Smooth muscle cell (in vitro differentiated cells): ENCODE measurements around the gene MEGF10. TPM values are rescaled to one million over a fixed set of nuclear protein-coding genes. Genes with fewer than 3 reads are reported as not detected.

ENCODE experiments used
- DNase-seq: peaks from one replicate; lab custom pipeline; 2025; ENCODE audit not compliant: unreplicated experiment; lab: John Stamatoyannopoulos, UW
- H2AFZ ChIP-seq: fragments of 200-600 bp; sonication (generic); 2 replicates; pipeline ENCODE4 v1.6.0; 2016; ENCODE audit warnings: antibody characterized with exemption, low read depth, mild to moderate bottlenecking
- H3F3A ChIP-seq: fragments of 200-600 bp; sonication (generic); 2 replicates; pipeline ENCODE4 v1.6.0; 2017; ENCODE audit warnings: antibody characterized with exemption, low read depth
- H3K27ac ChIP-seq: fragments of 200-600 bp; sonication (generic); 2 replicates; pipeline ENCODE4 v1.5.1; 2016; ENCODE audit warnings: low read depth, mild to moderate bottlenecking
- H3K27me3 ChIP-seq: fragments of 200-600 bp; sonication (generic); 2 replicates; pipeline ENCODE4 v1.6.1; 2016; ENCODE audit warnings: low read depth, mild to moderate bottlenecking
- H3K36me3 ChIP-seq: fragments of 200-600 bp; sonication (generic); 2 replicates; pipeline ENCODE4 v1.5.1; 2016; ENCODE audit warnings: low read depth
- H3K4me1 ChIP-seq: fragments of 200-600 bp; sonication (generic); 2 replicates; pipeline ENCODE4 v1.5.1; 2016; ENCODE audit warnings: low read depth
- H3K4me2 ChIP-seq: fragments of 200-600 bp; sonication (generic); 2 replicates; pipeline ENCODE4 v1.6.0; 2016; ENCODE audit warnings: mild to moderate bottlenecking
- H3K4me3 ChIP-seq: fragments of 200-600 bp; sonication (generic); 2 replicates; pipeline ENCODE4 v1.5.1; 2016; ENCODE audit warnings: mild to moderate bottlenecking
- H3K79me2 ChIP-seq: fragments of 200-600 bp; sonication (generic); 2 replicates; pipeline ENCODE4 v1.6.0; 2016; ENCODE audit warnings: low read depth, mild to moderate bottlenecking
- H3K9ac ChIP-seq: fragments of 200-600 bp; sonication (generic); 2 replicates; pipeline ENCODE4 v1.6.0; 2016; ENCODE audit warnings: low read depth
- H3K9me3 ChIP-seq: fragments of 200-600 bp; sonication (generic); replicated peaks from 2 replicates; pipeline ENCODE4 v1.5.1; 2016; ENCODE audit warnings: low read depth
- H4K20me1 ChIP-seq: fragments of 200-600 bp; sonication (generic); 2 replicates; pipeline ENCODE4 v1.6.0; 2016; ENCODE audit warnings: low read depth
- CTCF ChIP-seq: fragments of 200-600 bp; sonication (generic); IDR thresholded peaks from 2 replicates; pipeline ENCODE4 v1.5.1; 2017; ENCODE audit warnings: borderline replicate concordance, mild to moderate bottlenecking, antibody characterized with exemption; ENCODE audit not compliant: insufficient read depth, poor library complexity, severe bottlenecking
- WGBS: methylation state at CpG from one replicate; pipeline ENCODE4 v1.1.7; 2016; ENCODE audit warnings: low lambda C conversion rate; 5-methylcytosine and 5-hydroxymethylcytosine counted together
- polyA plus RNA-seq: library from polyadenylated mRNA; unstranded; fragments of >200 nt; fragmentation: Nextera tagmentation; extraction: Ambion mirVana; gene quantifications from 2 replicates; pipeline ENCODE4 v1.2.1, GENCODE V29; 2016
- total RNA-seq: library from RNA; depleted of rRNA; stranded (reverse); fragments of >200 nt; gene quantifications from 2 replicates; pipeline ENCODE4 v1.2.3, GENCODE V29; 2014

MEGF10 gene
- total and polyA plus RNA-seq, 2 experiments from 2014 or later, result 0.83 to 3.6 TPM

GRCh38 chr5:127386557-127386956 is 96.0 kb downstream of the MEGF10 start:
- no peaks in the 10 kb centered on the region for H3K9me3 ChIP-seq
- H2AFZ ChIP-seq, result no peak overlapping the region
- WGBS, result 40% methylated on average over 2 of the region's 2 CpGs
- no peak overlapping the region for H3K4me3 ChIP-seq
- no peak overlapping the region for H3K4me2 ChIP-seq
- TF ChIP-seq CTCF, result no peak
- H3K4me1 ChIP-seq, result peaks cover 6% of the 10 kb centered on the region
- no peak overlapping the region for H3K9ac ChIP-seq
- H3F3A ChIP-seq, result no peaks in the 10 kb centered on the region
- H3K79me2 ChIP-seq, result no peaks in the 10 kb centered on the region
- H3K27me3 ChIP-seq, result no peaks in the 10 kb centered on the region
- H4K20me1 ChIP-seq, result no peaks in the 10 kb centered on the region
- H3K36me3 ChIP-seq, result no peaks in the 10 kb centered on the region
- DNase-seq, result no peak
- no peak overlapping the region for H3K27ac ChIP-seq

GRCh38 chr5:127389601-127390000 is 99.0 kb downstream of the MEGF10 start:
- H3K4me2 ChIP-seq, result no peak overlapping the region
- no peaks in the 10 kb centered on the region for H4K20me1 ChIP-seq
- no peak for DNase-seq
- H3K27me3 ChIP-seq, result no peaks in the 10 kb centered on the region
- no peaks in the 10 kb centered on the region for H3K9me3 ChIP-seq
- no peak overlapping the region for H3K4me3 ChIP-seq
- no peak for TF ChIP-seq CTCF
- no peak overlapping the region for H2AFZ ChIP-seq
- 93% methylated on average over 2 of the region's 2 CpGs for WGBS
- H3K27ac ChIP-seq, result no peak overlapping the region
- no peak overlapping the region for H3K9ac ChIP-seq
- no peaks in the 10 kb centered on the region for H3F3A ChIP-seq
- H3K4me1 ChIP-seq, result peaks cover 4% of the 10 kb centered on the region
- no peaks in the 10 kb centered on the region for H3K36me3 ChIP-seq
- no peaks in the 10 kb centered on the region for H3K79me2 ChIP-seq

- no peak overlapping the region for H3K27ac ChIP-seq
- H4K20me1 ChIP-seq, result no peaks in the 10 kb centered on the region
- H2AFZ ChIP-seq, result no peak overlapping the region
- H3K9me3 ChIP-seq, result no peaks in the 10 kb centered on the region
- no peaks in the 10 kb centered on the region for H3K79me2 ChIP-seq
- no peaks in the 10 kb centered on the region for H3K4me1 ChIP-seq
- no peaks in the 10 kb centered on the region for H3F3A ChIP-seq
- no peak for DNase-seq
- TF ChIP-seq CTCF, result no peak
- no peaks in the 10 kb centered on the region for H3K36me3 ChIP-seq
- no peak overlapping the region for H3K4me3 ChIP-seq
- H3K9ac ChIP-seq, result no peak overlapping the region
- no peak overlapping the region for H3K4me2 ChIP-seq
- WGBS, result 89% methylated on average over 4 of the region's 4 CpGs
- H3K27me3 ChIP-seq, result no peaks in the 10 kb centered on the region
These were observed 102.2 kb downstream of the MEGF10 start for GRCh38 chr5:127392762-127393161.

- Histone ChIP-seq H3K4me3 (no peak overlapping the region), H3K27ac (no peak overlapping the region), H3K9me3 (no peaks in the 10 kb centered on the region), H3K9ac (no peak overlapping the region), H3K27me3 (no peaks in the 10 kb centered on the region), H3K36me3 (no peaks in the 10 kb centered on the region), H3F3A (no peaks in the 10 kb centered on the region), H3K79me2 (no peaks in the 10 kb centered on the region), H2AFZ (no peak overlapping the region), H4K20me1 (no peaks in the 10 kb centered on the region), H3K4me2 (no peak overlapping the region), H3K4me1 (no peaks in the 10 kb centered on the region)
- no peak for DNase-seq
- no peak for TF ChIP-seq CTCF
- WGBS, result 93% methylated on average over 15 of the region's 15 CpGs
These were observed 106.0 kb downstream of the MEGF10 start for GRCh38 chr5:127396490-127397155.
